Natural killer cell (primary cell): ENCODE data around the gene ERVK3-1. TPM values are rescaled to one million over a fixed set of nuclear protein-coding genes. Genes with fewer than 3 reads are reported as not detected.
"Not testable (repeated sequence)": the region's sequence is repeated elsewhere in the genome, so short reads cannot be mapped to it uniquely, and the experiment has no call there.

ENCODE experiments used
- ATAC-seq, 3 donors: fragments of 150-1000 bp in 2 of 3; fragments of 200-7000 bp in 1 of 3; cut with Tn5 transposase; 1 replicate in 1 of 3; 2 replicates in 2 of 3; pipeline ENCODE4 v1.10.0; 2021; ENCODE audit warnings: mild to moderate bottlenecking in 2 of 3, moderate library complexity in 2 of 3
- DNase-seq, 2 donors: peaks; one replicate each; pipeline versions ENCODE4 v3.0.0 to v3.0.0-alpha.2; 2013 to 2021; ENCODE audit warnings: mixed read lengths in 1 of 2
- H3K27ac ChIP-seq: one replicate; pipeline ENCODE4 v1.5.1; 2013; ENCODE audit warnings: mild to moderate bottlenecking, low read length
- H3K27me3 ChIP-seq: one replicate; pipeline ENCODE4 v1.6.1; 2013; ENCODE audit warnings: low read length; ENCODE audit not compliant: control insufficient read depth, insufficient read depth
- H3K36me3 ChIP-seq: one replicate; pipeline ENCODE4 v1.6.1; 2013; ENCODE audit warnings: low read length; ENCODE audit not compliant: control insufficient read depth, insufficient read depth
- H3K4me1 ChIP-seq: one replicate; pipeline ENCODE4 v1.6.1; 2013; ENCODE audit warnings: low read length; ENCODE audit not compliant: control insufficient read depth, insufficient read depth
- H3K4me3 ChIP-seq: one replicate; pipeline ENCODE4 v1.5.1; 2013; ENCODE audit warnings: low read length
- H3K9me3 ChIP-seq: one replicate; pipeline ENCODE4 v1.6.1; 2013; ENCODE audit warnings: low read length; ENCODE audit not compliant: control insufficient read depth, insufficient read depth
- H3K27ac Mint-ChIP-seq, 2 donors: one replicate each; pipeline ENCODE4 v1.8.0; 2022; ENCODE audit warnings: mild to moderate bottlenecking in 2 of 2, mixed read lengths in 2 of 2, moderate library complexity in 1 of 2
- H3K27me3 Mint-ChIP-seq, 2 donors: one replicate each; pipeline ENCODE4 v1.8.0; 2022; ENCODE audit warnings: low read depth in 2 of 2, mixed read lengths in 2 of 2
- H3K36me3 Mint-ChIP-seq: one replicate; pipeline ENCODE4 v1.8.0; 2022; ENCODE audit warnings: mixed read lengths
- H3K4me1 Mint-ChIP-seq, 2 donors: one replicate each; pipeline ENCODE4 v1.8.0; 2022; ENCODE audit warnings: mixed read lengths in 2 of 2
- H3K4me3 Mint-ChIP-seq: one replicate; pipeline ENCODE4 v1.8.0; 2022; ENCODE audit warnings: mild to moderate bottlenecking, moderate library complexity, mixed read lengths
- H3K9me3 Mint-ChIP-seq, 2 donors: one replicate each; pipeline ENCODE4 v1.8.0; 2022; ENCODE audit warnings: mixed read lengths in 2 of 2
- CTCF ChIP-seq: fragments of 200-600 bp; IDR thresholded peaks from one replicate; pipeline ENCODE4 v1.8.0; 2022; ENCODE audit warnings: antibody characterized with exemption
- WGBS: methylation state at CpG from one replicate; pipeline ENCODE4 v1.1.7; 2013; ENCODE audit warnings: missing lambda C conversion rate; ENCODE audit not compliant: insufficient coverage; 5-methylcytosine and 5-hydroxymethylcytosine counted together
- intact Hi-C: fragments of 100-400 bp; cut with micrococcal nuclease; formaldehyde crosslinking; loops from one replicate; pipeline ENCODE4 v1.14.2; 2022
- total RNA-seq, 4 donors: library from RNA; stranded (reverse); fragments of 120-200 nt in 1 of 4; gene quantifications; one replicate each; pipeline versions ENCODE4 v1.2.3 to v1.2.4, GENCODE V29; 2013 to 2022

Gene ERVK3-1, protein sequence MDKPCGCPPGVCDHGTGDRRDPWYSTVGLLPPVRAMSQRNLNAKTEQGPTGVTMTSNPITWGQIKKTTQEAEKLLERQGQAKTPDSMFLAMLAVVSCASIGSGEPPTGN
- total RNA-seq, result 100 to 1,000 TPM in 2 of 3 donors, 10 to 100 TPM in 1; 96.1 to 142 (median 119) TPM
- total RNA-seq (2013), result 119 TPM

DNA sequence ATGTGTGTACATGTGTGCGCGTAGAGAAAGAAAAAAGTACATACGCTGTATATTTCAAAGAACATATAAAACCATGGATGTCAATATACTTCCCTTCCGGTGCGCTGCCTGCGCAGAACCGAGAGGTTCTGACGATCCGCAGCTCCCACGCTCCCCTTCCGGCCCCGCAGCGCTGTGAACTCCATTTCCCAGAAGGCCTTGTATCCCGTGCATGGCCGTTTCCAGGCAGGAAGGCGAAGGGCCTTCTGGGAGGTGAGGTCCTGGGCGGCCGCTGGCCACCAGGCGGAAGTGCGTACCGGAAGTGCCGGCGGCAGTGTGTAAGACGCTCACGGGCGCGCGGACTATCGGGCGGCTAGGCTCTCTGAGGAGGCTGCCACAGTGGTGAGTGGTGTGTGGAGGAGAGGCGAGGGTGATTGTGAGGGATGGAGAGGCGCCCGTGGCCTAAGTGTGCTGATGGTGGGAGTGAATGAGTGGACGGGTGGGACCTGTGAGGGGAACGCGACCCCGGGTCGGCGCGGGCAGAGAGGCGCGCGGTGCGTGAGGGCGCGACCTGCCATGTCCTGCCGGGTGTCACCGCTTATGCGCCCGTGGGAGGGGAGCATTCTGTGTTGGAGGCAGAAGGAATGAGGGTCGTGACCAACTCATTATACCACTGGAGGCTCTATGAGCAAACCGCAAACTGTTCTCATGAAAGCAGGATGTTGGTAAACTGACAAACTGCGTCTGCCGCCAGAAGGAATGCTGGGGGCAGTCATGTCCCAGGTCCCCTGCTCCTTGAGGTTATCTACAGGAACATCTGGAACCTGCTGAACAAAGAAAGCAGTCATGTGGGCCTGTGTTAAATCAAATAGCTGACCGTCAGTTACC is at the start of gene ERVK3-1:
Gene ERVK3-1, plus strand, starts transcription at position 313 of the 867 bp plus-strand sequence. CDS start 6,792 bp downstream, outside the sequence.
- H3K4me1 ChIP-seq, result peaks cover 10% of the 10 kb centered on the region
- no peak for TF ChIP-seq CTCF
- Mint-ChIP-seq H3K27me3 (no peaks in the 10 kb centered on the region), H3K4me1 (peaks cover 40 to 55% of the 10 kb centered on the region in 2 donors), H3K36me3 (no peaks in the 10 kb centered on the region), H3K4me3 (peak within 1 kb of the TSS; percentile 98), H3K9me3 (no peaks in the 10 kb centered on the region), H3K27ac (peak within 1 kb of the TSS; percentile 99)
- peak within 1 kb of the TSS; percentile 84 for H3K27ac ChIP-seq
- 2% methylated on average over 54 of the region's 55 CpGs for WGBS
- DNase-seq (peak; percentile 86 to 98), ATAC-seq (peak; percentile 94 to 99 (median 95))
- H3K4me3 ChIP-seq, result peak within 1 kb of the TSS; percentile 60
- peaks cover 5% of the 10 kb centered on the region for H3K9me3 ChIP-seq
- H3K36me3 ChIP-seq, result peaks cover 33% of the 10 kb centered on the region
- intact Hi-C loops, result loop anchor here (1.0 to 2.0 kb wide), 5 partner anchors 22 to 122 kb away; partner anchors contain the start of genes ZNF274, ZNF497, ZNF8 and ZNF837
- H3K27me3 ChIP-seq, result no peaks in the 10 kb centered on the region

GRCh38 chr19:58258259-58258658 is 46.9 kb upstream of the ERVK3-1 start:
- 99% methylated on average over 3 of the region's 4 CpGs for WGBS
- ATAC-seq, H3K4me3 Mint-ChIP-seq, H3K27me3 ChIP-seq, H3K4me1 ChIP-seq, H3K27me3 Mint-ChIP-seq, H3K27ac ChIP-seq, H3K27ac Mint-ChIP-seq, H3K4me1 Mint-ChIP-seq, DNase-seq, intact Hi-C loops, H3K4me3 ChIP-seq: not testable (repeated sequence)
- Mint-ChIP-seq H3K9me3 (peaks cover 13 to 24% of the 10 kb centered on the region in 2 donors), H3K36me3 (peaks cover 59% of the 10 kb centered on the region)
- Histone ChIP-seq H3K36me3 (peaks cover 36% of the 10 kb centered on the region), H3K9me3 (peaks cover 97% of the 10 kb centered on the region)

DNA sequence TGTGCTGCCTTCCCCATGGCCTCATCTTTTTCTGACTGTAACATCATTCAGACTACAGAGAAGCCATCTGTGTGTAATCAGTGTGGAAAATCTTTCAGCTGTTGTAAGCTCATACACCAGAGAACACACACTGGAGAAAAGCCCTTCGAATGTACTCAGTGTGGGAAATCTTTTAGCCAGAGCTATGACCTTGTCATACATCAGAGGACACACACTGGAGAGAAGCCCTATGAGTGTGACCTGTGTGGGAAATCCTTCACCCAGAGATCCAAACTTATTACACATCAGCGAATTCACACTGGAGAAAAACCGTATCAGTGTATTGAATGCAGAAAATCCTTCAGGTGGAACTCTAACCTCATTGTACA is 43.6 kb upstream of the ERVK3-1 start:
- H3K36me3 Mint-ChIP-seq, result peaks cover 36% of the 10 kb centered on the region
- no peak for TF ChIP-seq CTCF

More for the DNA sequence above, 43.6 kb upstream of the ERVK3-1 start:
- no peak for DNase-seq
- H3K4me3 ChIP-seq, result no peak overlapping the region
- no peaks in the 10 kb centered on the region for H3K27me3 ChIP-seq
- no peak overlapping the region for H3K27ac Mint-ChIP-seq
- H3K27ac ChIP-seq, result no peak overlapping the region
- no peaks in the 10 kb centered on the region for H3K4me1 ChIP-seq
- peaks cover 7 to 17% of the 10 kb centered on the region in 2 donors for H3K9me3 Mint-ChIP-seq
- 100% methylated on average over 3 of the region's 3 CpGs for WGBS
- no peaks in the 10 kb centered on the region for H3K27me3 Mint-ChIP-seq
- no peak overlapping the region for H3K4me3 Mint-ChIP-seq
- H3K9me3 ChIP-seq, result peaks cover 99% of the 10 kb centered on the region
- peaks cover 0 to 5% of the 10 kb centered on the region in 2 donors for H3K4me1 Mint-ChIP-seq
- peaks cover 17% of the 10 kb centered on the region for H3K36me3 ChIP-seq
- intact Hi-C loops, result loop anchor here (10.0 kb wide), 1 partner anchor 57 kb away; no protein-coding TSS in a partner anchor
- ATAC-seq, result no peak
